ENCODE data around the gene PAPPA.

DNA sequence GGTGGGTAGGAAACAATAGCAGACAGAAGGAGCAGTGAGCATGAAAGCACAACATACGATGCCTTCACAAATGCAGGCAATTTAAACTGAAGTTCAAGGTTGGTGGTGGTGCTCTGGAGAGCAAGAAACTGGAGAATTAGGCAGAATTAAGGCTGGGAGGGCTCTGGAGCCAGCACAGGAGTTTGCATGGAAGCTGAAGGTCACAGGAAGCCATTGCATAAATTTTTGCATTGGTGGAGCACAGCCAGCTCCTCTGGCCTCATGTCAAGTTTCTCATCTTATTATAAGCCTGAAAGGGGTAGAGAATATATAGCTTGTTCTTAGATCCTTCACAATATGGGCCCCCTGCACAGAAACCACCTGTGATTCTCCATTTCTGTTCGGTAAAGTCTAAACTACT is 207.4 kb downstream of the PAPPA start:
- TF ChIP-seq CTCF (conservative IDR thresholded peaks at IDR 0.05; ENCODE audit: low read length) (no peak), EZH2phosphoT487 (IDR thresholded peaks at IDR 0.05; ENCODE audit: borderline replicate concordance, low read depth, low read length) (no peak)
